H9 (cell line): ENCODE measurements around the gene SDK1. TPM values are rescaled to one million over a fixed set of nuclear protein-coding genes. Genes with fewer than 3 reads are reported as not detected.

Experiments used
- DNase-seq: peaks from one replicate; pipeline ENCODE4 v3.0.0-alpha.2; 2017
- H2AFZ ChIP-seq: one replicate; pipeline ENCODE4 v1.6.1; 2013; ENCODE audit warnings: mild to moderate bottlenecking, low read length, control low read depth, moderate library complexity
- H2AK5ac ChIP-seq: 2 replicates; pipeline ENCODE4 v1.6.1; 2013; ENCODE audit warnings: low read length, control low read depth, mixed read lengths; ENCODE audit not compliant: insufficient read length
- H2BK120ac ChIP-seq: one replicate; pipeline ENCODE4 v1.6.1; 2013; ENCODE audit warnings: low read depth, mild to moderate bottlenecking, low read length, control low read depth, inconsistent platforms; ENCODE audit not compliant: poor library complexity, severe bottlenecking
- H2BK12ac ChIP-seq: 2 replicates; pipeline ENCODE4 v1.6.1; 2013; ENCODE audit warnings: low read length, control low read depth, mixed read lengths, low read depth; ENCODE audit not compliant: insufficient read length
- H2BK15ac ChIP-seq: 2 replicates; pipeline ENCODE4 v1.6.1; 2013; ENCODE audit warnings: low read depth, low read length, control low read depth
- H2BK20ac ChIP-seq: one replicate; pipeline ENCODE4 v1.6.1; 2013; ENCODE audit warnings: low read depth, mild to moderate bottlenecking, low read length, control low read depth, inconsistent platforms; ENCODE audit not compliant: poor library complexity, severe bottlenecking
- H2BK5ac ChIP-seq: 2 replicates; pipeline ENCODE4 v1.6.1; 2013; ENCODE audit warnings: low read length, control low read depth, mixed read lengths; ENCODE audit not compliant: insufficient read length
- H3K14ac ChIP-seq: 2 replicates; pipeline ENCODE4 v1.6.1; 2013; ENCODE audit warnings: low read length, control low read depth; ENCODE audit not compliant: insufficient read depth
- H3K18ac ChIP-seq: 2 replicates; pipeline ENCODE4 v1.6.1; 2013; ENCODE audit warnings: low read depth, mild to moderate bottlenecking, mixed read lengths, low read length, control low read depth; ENCODE audit not compliant: insufficient read length
- H3K23ac ChIP-seq: 2 replicates; pipeline ENCODE4 v1.6.1; 2013; ENCODE audit warnings: low read length, control low read depth, mixed read lengths, low read depth; ENCODE audit not compliant: insufficient read length
- H3K23me2 ChIP-seq: 2 replicates; pipeline ENCODE4 v1.6.1; 2013; ENCODE audit warnings: low read depth, mild to moderate bottlenecking, mixed read lengths, low read length, control low read depth; ENCODE audit not compliant: insufficient read length, poor library complexity, severe bottlenecking
- H3K27ac ChIP-seq: 2 replicates; pipeline ENCODE4 v1.5.1; 2013; ENCODE audit warnings: low read length, control low read depth, mixed read lengths, low read depth; ENCODE audit not compliant: insufficient read length
- H3K27me3 ChIP-seq: 2 replicates; pipeline ENCODE4 v1.6.1; 2013; ENCODE audit warnings: low read length, control low read depth, inconsistent platforms; ENCODE audit not compliant: insufficient read depth
- H3K4ac ChIP-seq: 2 replicates; pipeline ENCODE4 v1.6.1; 2013; ENCODE audit warnings: low read depth, mild to moderate bottlenecking, control low read depth, inconsistent platforms, low read length, moderate library complexity
- H3K4me1 ChIP-seq: 2 replicates; pipeline ENCODE4 v1.6.1; 2013; ENCODE audit warnings: low read length, control low read depth, inconsistent platforms; ENCODE audit not compliant: insufficient read depth
- H3K4me2 ChIP-seq: 2 replicates; pipeline ENCODE4 v1.6.1; 2013; ENCODE audit warnings: low read length, control low read depth, mixed read lengths; ENCODE audit not compliant: insufficient read length, insufficient read depth
- H3K56ac ChIP-seq: 2 replicates; pipeline ENCODE4 v1.6.1; 2013; ENCODE audit warnings: low read depth, mild to moderate bottlenecking, mixed read lengths, low read length, control low read depth; ENCODE audit not compliant: insufficient read length
- H3K79me1 ChIP-seq: 2 replicates; pipeline ENCODE4 v1.6.1; 2013; ENCODE audit warnings: low read depth, mild to moderate bottlenecking, moderate library complexity, low read length, control low read depth, inconsistent platforms; ENCODE audit not compliant: insufficient read depth, poor library complexity, severe bottlenecking
- H3K79me2 ChIP-seq: 2 replicates; pipeline ENCODE4 v1.6.1; 2013; ENCODE audit warnings: low read length, control low read depth, inconsistent platforms; ENCODE audit not compliant: insufficient read depth
- H3K9ac ChIP-seq: 2 replicates; pipeline ENCODE4 v1.6.1; 2013; ENCODE audit warnings: low read length, control low read depth, mixed read lengths; ENCODE audit not compliant: insufficient read length; ENCODE audit errors: extremely low read depth
- H3K9me3 ChIP-seq: one replicate; pipeline ENCODE4 v1.6.1; 2013; ENCODE audit warnings: low read depth, low read length, inconsistent platforms; ENCODE audit not compliant: control insufficient read depth
- H3T11ph ChIP-seq: one replicate; pipeline ENCODE4 v1.6.1; 2013; ENCODE audit warnings: mild to moderate bottlenecking, low read length, control low read depth, inconsistent platforms
- H4K20me1 ChIP-seq: one replicate; pipeline ENCODE4 v1.6.1; 2013; ENCODE audit not compliant: control insufficient read depth, insufficient read length, insufficient read depth
- H4K5ac ChIP-seq: 2 replicates; pipeline ENCODE4 v1.6.1; 2013; ENCODE audit warnings: low read depth, mild to moderate bottlenecking, mixed read lengths, low read length, control low read depth; ENCODE audit not compliant: insufficient read length
- H4K8ac ChIP-seq: replicated peaks from 2 replicates; pipeline ENCODE4 v1.6.1; 2013; ENCODE audit warnings: low read length, control low read depth, mixed read lengths, low read depth; ENCODE audit not compliant: insufficient read length
- H4K91ac ChIP-seq: 2 replicates; pipeline ENCODE4 v1.6.1; 2013; ENCODE audit warnings: low read depth, mild to moderate bottlenecking, moderate library complexity, mixed read lengths, low read length, control low read depth; ENCODE audit not compliant: insufficient read length
- H3K27ac Mint-ChIP-seq, 3 experiments: 2 replicates in 2 of 3; 3 replicates in 1 of 3; pipeline ENCODE4 v1.8.0; 2020 to 2021; ENCODE audit warnings: mixed read lengths in 3 of 3, mild to moderate bottlenecking in 1 of 3, moderate library complexity in 1 of 3
- H3K27me3 Mint-ChIP-seq: 2 replicates; pipeline ENCODE4 v1.8.0; 2021; ENCODE audit warnings: low read depth, mild to moderate bottlenecking, moderate library complexity, mixed read lengths
- H3K36me3 Mint-ChIP-seq, 3 experiments: 2 replicates in 2 of 3; 3 replicates in 1 of 3; pipeline ENCODE4 v1.8.0; 2020 to 2021; ENCODE audit warnings: low read depth in 3 of 3, mixed read lengths in 3 of 3; ENCODE audit not compliant: insufficient read depth in 1 of 3
- H3K4me1 Mint-ChIP-seq, 2 experiments: 2 replicates each; pipeline ENCODE4 v1.8.0; 2020; ENCODE audit warnings: mixed read lengths in 2 of 2
- H3K4me3 Mint-ChIP-seq, 2 experiments: 2 replicates in 1 of 2; 3 replicates in 1 of 2; pipeline ENCODE4 v1.8.0; 2020 to 2021; ENCODE audit warnings: mild to moderate bottlenecking in 2 of 2, mixed read lengths in 2 of 2, moderate library complexity in 1 of 2
- H3K9me3 Mint-ChIP-seq, 2 experiments: 2 replicates in 1 of 2; 3 replicates in 1 of 2; pipeline ENCODE4 v1.8.0; 2020; ENCODE audit warnings: mild to moderate bottlenecking in 2 of 2, mixed read lengths in 2 of 2, moderate library complexity in 1 of 2
- WGBS: extraction: QIAGEN DNeasy Blood & Tissue Kit; methylation state at CpG from one replicate; pipeline ENCODE4 v1.1.7; 2013; ENCODE audit warnings: missing lambda C conversion rate, low lambda C conversion rate, mixed read lengths; ENCODE audit not compliant: insufficient read length; ENCODE audit errors: extremely low coverage; 5-methylcytosine and 5-hydroxymethylcytosine counted together
- total RNA-seq: library from RNA; stranded (reverse); gene quantifications from 2 replicates; pipeline ENCODE4 v1.2.1, GENCODE V29; 2021
- TF ChIP-seq, protein P1 (sequence below): fragments of 200-600 bp; sonication (generic); conservative IDR thresholded peaks from 3 replicates; pipeline ENCODE4 v1.8.0; 2021; ENCODE audit warnings: antibody characterized with exemption, mild to moderate bottlenecking

The SDK1 gene
- total RNA-seq, 1 experiment from 2014 or later: 8.7 TPM

DNA sequence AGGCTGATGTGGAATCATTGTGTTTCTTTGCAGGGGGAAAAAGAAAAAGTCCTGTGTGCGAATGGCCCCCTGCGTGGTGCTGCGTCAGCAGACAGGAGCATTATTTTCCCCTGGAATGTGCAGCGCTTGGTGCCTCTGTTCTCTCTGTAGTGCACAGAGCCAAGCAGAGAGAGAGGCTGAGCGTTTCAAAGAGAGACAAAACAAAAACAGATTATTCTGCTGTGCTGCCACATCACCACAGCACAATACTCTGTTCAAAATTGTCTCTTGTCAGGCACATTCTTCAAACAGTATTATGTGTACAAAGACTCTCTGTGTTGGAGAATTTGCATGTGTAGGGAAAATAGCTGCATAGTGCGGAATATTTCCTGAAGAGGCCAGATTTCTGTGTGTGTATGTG, 609.0 kb downstream of the SDK1 start:
- Mint-ChIP-seq H3K27me3 (no peaks in the 10 kb centered on the region), H3K4me1 (peaks cover 19 to 28% of the 10 kb centered on the region in 2 experiments), H3K4me3 (no peak overlapping the region), H3K27ac (no peak overlapping the region), H3K36me3 (peaks cover 0 to 7% (median 3%) of the 10 kb centered on the region in 3 experiments; a peak in 3 of 7 replicates), H3K9me3 (peaks cover 2 to 3% of the 10 kb centered on the region in 2 experiments; a peak in 2 of 5 replicates)
- no peaks in the 10 kb centered on the region for H4K20me1 ChIP-seq
- no peak overlapping the region for H4K5ac ChIP-seq
- H2BK20ac ChIP-seq: no peak overlapping the region
- no peak for DNase-seq
- no peak overlapping the region for H4K91ac ChIP-seq
- H3K23me2 ChIP-seq: no peaks in the 10 kb centered on the region
- no peak overlapping the region for H2BK12ac ChIP-seq
- no peak overlapping the region for H3K14ac ChIP-seq
- no peak overlapping the region for H2BK120ac ChIP-seq
- H3K27me3 ChIP-seq: no peaks in the 10 kb centered on the region
- H3K4ac ChIP-seq: no peak overlapping the region
- no peaks in the 10 kb centered on the region for H3K79me1 ChIP-seq
- no peak overlapping the region for H2AFZ ChIP-seq
- WGBS: no CpG with 5 or more reads among the region's 6 CpGs
- no peak overlapping the region for H3K18ac ChIP-seq
- no peaks in the 10 kb centered on the region for H3K9me3 ChIP-seq
- no peak overlapping the region for H2BK5ac ChIP-seq
- no peak overlapping the region for H3K56ac ChIP-seq
- no peak overlapping the region for H3K9ac ChIP-seq
- no peak overlapping the region for H3T11ph ChIP-seq
- no peaks in the 10 kb centered on the region; the same call in 1 of the 2 replicates for H3K4me1 ChIP-seq
- no peak overlapping the region for H3K4me2 ChIP-seq
- H3K23ac ChIP-seq: no peak overlapping the region
- H2AK5ac ChIP-seq: no peak overlapping the region
- TF ChIP-seq, protein P1, sequence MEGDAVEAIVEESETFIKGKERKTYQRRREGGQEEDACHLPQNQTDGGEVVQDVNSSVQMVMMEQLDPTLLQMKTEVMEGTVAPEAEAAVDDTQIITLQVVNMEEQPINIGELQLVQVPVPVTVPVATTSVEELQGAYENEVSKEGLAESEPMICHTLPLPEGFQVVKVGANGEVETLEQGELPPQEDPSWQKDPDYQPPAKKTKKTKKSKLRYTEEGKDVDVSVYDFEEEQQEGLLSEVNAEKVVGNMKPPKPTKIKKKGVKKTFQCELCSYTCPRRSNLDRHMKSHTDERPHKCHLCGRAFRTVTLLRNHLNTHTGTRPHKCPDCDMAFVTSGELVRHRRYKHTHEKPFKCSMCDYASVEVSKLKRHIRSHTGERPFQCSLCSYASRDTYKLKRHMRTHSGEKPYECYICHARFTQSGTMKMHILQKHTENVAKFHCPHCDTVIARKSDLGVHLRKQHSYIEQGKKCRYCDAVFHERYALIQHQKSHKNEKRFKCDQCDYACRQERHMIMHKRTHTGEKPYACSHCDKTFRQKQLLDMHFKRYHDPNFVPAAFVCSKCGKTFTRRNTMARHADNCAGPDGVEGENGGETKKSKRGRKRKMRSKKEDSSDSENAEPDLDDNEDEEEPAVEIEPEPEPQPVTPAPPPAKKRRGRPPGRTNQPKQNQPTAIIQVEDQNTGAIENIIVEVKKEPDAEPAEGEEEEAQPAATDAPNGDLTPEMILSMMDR: no peak
- no peak overlapping the region for H3K27ac ChIP-seq
- H4K8ac ChIP-seq: no peak overlapping the region
- H3K79me2 ChIP-seq: no peaks in the 10 kb centered on the region
- H2BK15ac ChIP-seq: no peak overlapping the region
